ENCODE results near the gene ZCCHC18. TPM values are rescaled to one million over a fixed set of nuclear protein-coding genes. Genes with fewer than 3 reads are reported as not detected.
"Not testable (repeated sequence)": the region's sequence is repeated elsewhere in the genome, so short reads cannot be mapped to it uniquely, and the experiment has no call there.

ZCCHC18 gene
- total and polyA plus RNA-seq, 2 donors (not counting 1 experiment from before 2014, with no cell fraction given) = 16.9 to 28.2 TPM

DNA sequence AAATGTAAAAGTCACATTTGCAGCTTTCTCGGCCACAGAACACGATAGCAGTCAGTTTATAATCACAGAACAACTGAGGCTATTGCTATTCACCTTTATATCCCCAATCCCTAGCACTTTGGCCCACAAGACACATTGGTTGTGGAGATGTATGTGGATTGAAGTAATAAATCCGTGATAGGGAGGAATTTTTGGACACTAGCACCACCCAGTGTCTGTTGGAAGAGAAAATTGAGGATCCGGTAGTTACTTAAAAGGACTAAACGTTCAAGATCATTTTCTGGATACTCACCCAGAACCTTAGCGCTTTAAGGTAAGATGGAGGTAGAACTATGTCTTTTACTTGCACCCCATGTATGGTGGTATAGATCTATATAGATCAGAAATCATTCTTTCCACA, 34.5 kb upstream of the ZCCHC18 start:
- H3K36me3 ChIP-seq (replicated peaks in 1 of 2; ENCODE audit: control extremely low read depth in 1 of 2, control insufficient read depth in 1 of 2, extremely low read depth in 1 of 2, insufficient read depth in 2 of 2, low read length in 1 of 2); POLR2A ChIA-PET; H3K4me1 Mint-ChIP-seq; H3K9me3 Mint-ChIP-seq (ENCODE audit: insufficient read depth); H3K27ac Mint-ChIP-seq; H2AFZ ChIP-seq (ENCODE audit: insufficient read depth, low read depth, low read length, poor library complexity, severe bottlenecking); H3K4me3 Mint-ChIP-seq; intact Hi-C loops (cut with micrococcal nuclease); DNase-seq; H3K4me1 ChIP-seq (ENCODE audit: control insufficient read depth in 2 of 2, insufficient read depth in 2 of 2, low read length in 2 of 2); H3K4me3 ChIP-seq (ENCODE audit: control extremely low read depth in 1 of 5, extremely low read depth in 1 of 5, insufficient read depth in 1 of 5, low read depth in 2 of 5, low read length in 4 of 5); H3K27me3 ChIP-seq (replicated peaks in 1 of 4; ENCODE audit: control extremely low read depth in 1 of 4, control insufficient read depth in 3 of 4, insufficient read depth in 4 of 4, low read length in 3 of 4); H3K27me3 Mint-ChIP-seq; H3K9me3 ChIP-seq (ENCODE audit: control extremely low read depth in 1 of 3, control insufficient read depth in 2 of 3, insufficient read depth in 1 of 3, low read length in 2 of 3); H3K4me2 ChIP-seq (replicated peaks; ENCODE audit: low read depth, low read length, poor library complexity, severe bottlenecking); H4K20me1 ChIP-seq (ENCODE audit: control insufficient read depth, insufficient read depth, low read length, poor library complexity, severe bottlenecking); ATAC-seq (ENCODE audit: low read depth); H3K9ac ChIP-seq (ENCODE audit: low read length); H3K79me2 ChIP-seq (ENCODE audit: control insufficient read depth, insufficient read depth, low read length); CTCF ChIA-PET; H3K27ac ChIP-seq (ENCODE audit: low read length in 2 of 2): not testable (repeated sequence)
- no CpG with 5 or more reads among the region's 6 CpGs for WGBS (ENCODE audit: insufficient coverage)

DNA sequence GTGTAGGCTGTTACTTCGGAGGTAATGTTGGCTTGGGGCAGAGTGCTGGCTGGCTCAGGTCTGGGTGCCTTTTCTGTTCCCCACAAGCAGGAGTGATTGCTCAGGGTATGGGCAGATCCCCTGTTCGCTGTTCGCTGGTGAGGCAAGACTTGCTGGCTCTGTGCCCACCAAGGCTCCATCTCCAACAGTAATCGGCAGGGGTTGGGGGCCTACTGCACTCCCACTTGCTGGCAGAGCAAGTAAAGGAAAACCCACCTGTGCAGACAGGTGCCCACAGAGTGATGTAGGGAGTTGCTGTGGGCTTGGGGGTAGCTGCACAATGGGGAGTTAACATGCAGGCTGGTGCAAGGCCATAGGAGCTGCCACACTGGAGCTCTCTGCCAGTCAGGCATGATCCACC, 28.3 kb upstream of the ZCCHC18 start:
- H3K27me3 Mint-ChIP-seq = no peaks in the 10 kb centered on the region
- no peaks in the 10 kb centered on the region for H3K9me3 Mint-ChIP-seq (ENCODE audit: insufficient read depth)
- Histone ChIP-seq H4K20me1 (ENCODE audit: control insufficient read depth, insufficient read depth, low read length, poor library complexity, severe bottlenecking) (no peaks in the 10 kb centered on the region), H3K4me1 (ENCODE audit: control insufficient read depth in 2 of 2, insufficient read depth in 2 of 2, low read length in 2 of 2) (no peaks in the 10 kb centered on the region), H3K36me3 (replicated peaks in 1 of 2; ENCODE audit: control extremely low read depth in 1 of 2, control insufficient read depth in 1 of 2, extremely low read depth in 1 of 2, insufficient read depth in 2 of 2, low read length in 1 of 2) (no peaks in the 10 kb centered on the region), H3K27ac (ENCODE audit: low read length in 2 of 2) (no peak overlapping the region), H3K9ac (ENCODE audit: low read length) (no peak overlapping the region), H3K4me2 (replicated peaks; ENCODE audit: low read depth, low read length, poor library complexity, severe bottlenecking) (no peak overlapping the region), H3K79me2 (ENCODE audit: control insufficient read depth, insufficient read depth, low read length) (no peaks in the 10 kb centered on the region), H3K4me3 (ENCODE audit: control extremely low read depth in 1 of 5, extremely low read depth in 1 of 5, insufficient read depth in 1 of 5, low read depth in 2 of 5, low read length in 4 of 5) (no peak overlapping the region), H3K27me3 (replicated peaks in 1 of 4; ENCODE audit: control extremely low read depth in 1 of 4, control insufficient read depth in 3 of 4, insufficient read depth in 4 of 4, low read length in 3 of 4) (no peaks in the 10 kb centered on the region), H2AFZ (ENCODE audit: insufficient read depth, low read depth, low read length, poor library complexity, severe bottlenecking) (no peak overlapping the region), H3K9me3 (ENCODE audit: control extremely low read depth in 1 of 3, control insufficient read depth in 2 of 3, insufficient read depth in 1 of 3, low read length in 2 of 3) (no peaks in the 10 kb centered on the region)
- no peak overlapping the region for H3K4me3 Mint-ChIP-seq
- no peak overlapping the region for H3K27ac Mint-ChIP-seq
- ATAC-seq (ENCODE audit: low read depth) = no peak
- ChIA-PET CTCF (no interaction called here), POLR2A (no interaction called here)
- intact Hi-C loops (cut with micrococcal nuclease) = no loop called here
- DNase-seq = no peak
- no peaks in the 10 kb centered on the region for H3K4me1 Mint-ChIP-seq
- TF ChIP-seq EZH2 (IDR thresholded peaks at IDR 0.05; ENCODE audit: borderline replicate concordance, insufficient read depth, low read depth, low read length, poor library complexity, severe bottlenecking) = no peak
- TF ChIP-seq, protein P1, sequence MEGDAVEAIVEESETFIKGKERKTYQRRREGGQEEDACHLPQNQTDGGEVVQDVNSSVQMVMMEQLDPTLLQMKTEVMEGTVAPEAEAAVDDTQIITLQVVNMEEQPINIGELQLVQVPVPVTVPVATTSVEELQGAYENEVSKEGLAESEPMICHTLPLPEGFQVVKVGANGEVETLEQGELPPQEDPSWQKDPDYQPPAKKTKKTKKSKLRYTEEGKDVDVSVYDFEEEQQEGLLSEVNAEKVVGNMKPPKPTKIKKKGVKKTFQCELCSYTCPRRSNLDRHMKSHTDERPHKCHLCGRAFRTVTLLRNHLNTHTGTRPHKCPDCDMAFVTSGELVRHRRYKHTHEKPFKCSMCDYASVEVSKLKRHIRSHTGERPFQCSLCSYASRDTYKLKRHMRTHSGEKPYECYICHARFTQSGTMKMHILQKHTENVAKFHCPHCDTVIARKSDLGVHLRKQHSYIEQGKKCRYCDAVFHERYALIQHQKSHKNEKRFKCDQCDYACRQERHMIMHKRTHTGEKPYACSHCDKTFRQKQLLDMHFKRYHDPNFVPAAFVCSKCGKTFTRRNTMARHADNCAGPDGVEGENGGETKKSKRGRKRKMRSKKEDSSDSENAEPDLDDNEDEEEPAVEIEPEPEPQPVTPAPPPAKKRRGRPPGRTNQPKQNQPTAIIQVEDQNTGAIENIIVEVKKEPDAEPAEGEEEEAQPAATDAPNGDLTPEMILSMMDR (IDR thresholded peaks at IDR 0.05) = no peak
- 100% methylated on average over 4 of the region's 4 CpGs for WGBS (ENCODE audit: insufficient coverage)
